H9 (cell line): ENCODE results near the gene RERE. TPM values are rescaled to one million over a fixed set of nuclear protein-coding genes. Genes with fewer than 3 reads are reported as not detected.
A peak's percentile ranks its signal among the peaks of the same experiment; 100 is the strongest.

Experiments used
- DNase-seq: peaks from one replicate; pipeline ENCODE4 v3.0.0-alpha.2; 2017
- H2AFZ ChIP-seq: one replicate; pipeline ENCODE4 v1.6.1; 2013; ENCODE audit warnings: mild to moderate bottlenecking, low read length, control low read depth, moderate library complexity
- H2AK5ac ChIP-seq: 2 replicates; pipeline ENCODE4 v1.6.1; 2013; ENCODE audit warnings: low read length, control low read depth, mixed read lengths; ENCODE audit not compliant: insufficient read length
- H2BK120ac ChIP-seq: one replicate; pipeline ENCODE4 v1.6.1; 2013; ENCODE audit warnings: low read depth, mild to moderate bottlenecking, low read length, control low read depth, inconsistent platforms; ENCODE audit not compliant: poor library complexity, severe bottlenecking
- H2BK12ac ChIP-seq: 2 replicates; pipeline ENCODE4 v1.6.1; 2013; ENCODE audit warnings: low read length, control low read depth, mixed read lengths, low read depth; ENCODE audit not compliant: insufficient read length
- H2BK15ac ChIP-seq: 2 replicates; pipeline ENCODE4 v1.6.1; 2013; ENCODE audit warnings: low read depth, low read length, control low read depth
- H2BK20ac ChIP-seq: one replicate; pipeline ENCODE4 v1.6.1; 2013; ENCODE audit warnings: low read depth, mild to moderate bottlenecking, low read length, control low read depth, inconsistent platforms; ENCODE audit not compliant: poor library complexity, severe bottlenecking
- H2BK5ac ChIP-seq: 2 replicates; pipeline ENCODE4 v1.6.1; 2013; ENCODE audit warnings: low read length, control low read depth, mixed read lengths; ENCODE audit not compliant: insufficient read length
- H3K14ac ChIP-seq: 2 replicates; pipeline ENCODE4 v1.6.1; 2013; ENCODE audit warnings: low read length, control low read depth; ENCODE audit not compliant: insufficient read depth
- H3K18ac ChIP-seq: 2 replicates; pipeline ENCODE4 v1.6.1; 2013; ENCODE audit warnings: low read depth, mild to moderate bottlenecking, mixed read lengths, low read length, control low read depth; ENCODE audit not compliant: insufficient read length
- H3K23ac ChIP-seq: 2 replicates; pipeline ENCODE4 v1.6.1; 2013; ENCODE audit warnings: low read length, control low read depth, mixed read lengths, low read depth; ENCODE audit not compliant: insufficient read length
- H3K23me2 ChIP-seq: 2 replicates; pipeline ENCODE4 v1.6.1; 2013; ENCODE audit warnings: low read depth, mild to moderate bottlenecking, mixed read lengths, low read length, control low read depth; ENCODE audit not compliant: insufficient read length, poor library complexity, severe bottlenecking
- H3K27ac ChIP-seq: 2 replicates; pipeline ENCODE4 v1.5.1; 2013; ENCODE audit warnings: low read length, control low read depth, mixed read lengths, low read depth; ENCODE audit not compliant: insufficient read length
- H3K27me3 ChIP-seq: 2 replicates; pipeline ENCODE4 v1.6.1; 2013; ENCODE audit warnings: low read length, control low read depth, inconsistent platforms; ENCODE audit not compliant: insufficient read depth
- H3K4ac ChIP-seq: 2 replicates; pipeline ENCODE4 v1.6.1; 2013; ENCODE audit warnings: low read depth, mild to moderate bottlenecking, control low read depth, inconsistent platforms, low read length, moderate library complexity
- H3K4me1 ChIP-seq: 2 replicates; pipeline ENCODE4 v1.6.1; 2013; ENCODE audit warnings: low read length, control low read depth, inconsistent platforms; ENCODE audit not compliant: insufficient read depth
- H3K4me2 ChIP-seq: 2 replicates; pipeline ENCODE4 v1.6.1; 2013; ENCODE audit warnings: low read length, control low read depth, mixed read lengths; ENCODE audit not compliant: insufficient read length, insufficient read depth
- H3K56ac ChIP-seq: 2 replicates; pipeline ENCODE4 v1.6.1; 2013; ENCODE audit warnings: low read depth, mild to moderate bottlenecking, mixed read lengths, low read length, control low read depth; ENCODE audit not compliant: insufficient read length
- H3K79me1 ChIP-seq: 2 replicates; pipeline ENCODE4 v1.6.1; 2013; ENCODE audit warnings: low read depth, mild to moderate bottlenecking, moderate library complexity, low read length, control low read depth, inconsistent platforms; ENCODE audit not compliant: insufficient read depth, poor library complexity, severe bottlenecking
- H3K79me2 ChIP-seq: 2 replicates; pipeline ENCODE4 v1.6.1; 2013; ENCODE audit warnings: low read length, control low read depth, inconsistent platforms; ENCODE audit not compliant: insufficient read depth
- H3K9ac ChIP-seq: 2 replicates; pipeline ENCODE4 v1.6.1; 2013; ENCODE audit warnings: low read length, control low read depth, mixed read lengths; ENCODE audit not compliant: insufficient read length; ENCODE audit errors: extremely low read depth
- H3K9me3 ChIP-seq: one replicate; pipeline ENCODE4 v1.6.1; 2013; ENCODE audit warnings: low read depth, low read length, inconsistent platforms; ENCODE audit not compliant: control insufficient read depth
- H3T11ph ChIP-seq: one replicate; pipeline ENCODE4 v1.6.1; 2013; ENCODE audit warnings: mild to moderate bottlenecking, low read length, control low read depth, inconsistent platforms
- H4K20me1 ChIP-seq: one replicate; pipeline ENCODE4 v1.6.1; 2013; ENCODE audit not compliant: control insufficient read depth, insufficient read length, insufficient read depth
- H4K5ac ChIP-seq: 2 replicates; pipeline ENCODE4 v1.6.1; 2013; ENCODE audit warnings: low read depth, mild to moderate bottlenecking, mixed read lengths, low read length, control low read depth; ENCODE audit not compliant: insufficient read length
- H4K8ac ChIP-seq: replicated peaks from 2 replicates; pipeline ENCODE4 v1.6.1; 2013; ENCODE audit warnings: low read length, control low read depth, mixed read lengths, low read depth; ENCODE audit not compliant: insufficient read length
- H4K91ac ChIP-seq: 2 replicates; pipeline ENCODE4 v1.6.1; 2013; ENCODE audit warnings: low read depth, mild to moderate bottlenecking, moderate library complexity, mixed read lengths, low read length, control low read depth; ENCODE audit not compliant: insufficient read length
- H3K27ac Mint-ChIP-seq, 3 experiments: 2 replicates in 2 of 3; 3 replicates in 1 of 3; pipeline ENCODE4 v1.8.0; 2020 to 2021; ENCODE audit warnings: mixed read lengths in 3 of 3, mild to moderate bottlenecking in 1 of 3, moderate library complexity in 1 of 3
- H3K27me3 Mint-ChIP-seq: 2 replicates; pipeline ENCODE4 v1.8.0; 2021; ENCODE audit warnings: low read depth, mild to moderate bottlenecking, moderate library complexity, mixed read lengths
- H3K36me3 Mint-ChIP-seq, 3 experiments: 2 replicates in 2 of 3; 3 replicates in 1 of 3; pipeline ENCODE4 v1.8.0; 2020 to 2021; ENCODE audit warnings: low read depth in 3 of 3, mixed read lengths in 3 of 3; ENCODE audit not compliant: insufficient read depth in 1 of 3
- H3K4me1 Mint-ChIP-seq, 2 experiments: 2 replicates each; pipeline ENCODE4 v1.8.0; 2020; ENCODE audit warnings: mixed read lengths in 2 of 2
- H3K4me3 Mint-ChIP-seq, 2 experiments: 2 replicates in 1 of 2; 3 replicates in 1 of 2; pipeline ENCODE4 v1.8.0; 2020 to 2021; ENCODE audit warnings: mild to moderate bottlenecking in 2 of 2, mixed read lengths in 2 of 2, moderate library complexity in 1 of 2
- H3K9me3 Mint-ChIP-seq, 2 experiments: 2 replicates in 1 of 2; 3 replicates in 1 of 2; pipeline ENCODE4 v1.8.0; 2020; ENCODE audit warnings: mild to moderate bottlenecking in 2 of 2, mixed read lengths in 2 of 2, moderate library complexity in 1 of 2
- CTCF ChIP-seq: fragments of 200-600 bp; sonication (generic); conservative IDR thresholded peaks from 3 replicates; pipeline ENCODE4 v1.8.0; 2021; ENCODE audit warnings: antibody characterized with exemption, mild to moderate bottlenecking
- WGBS: extraction: QIAGEN DNeasy Blood & Tissue Kit; methylation state at CpG from one replicate; pipeline ENCODE4 v1.1.7; 2013; ENCODE audit warnings: missing lambda C conversion rate, low lambda C conversion rate, mixed read lengths; ENCODE audit not compliant: insufficient read length; ENCODE audit errors: extremely low coverage; 5-methylcytosine and 5-hydroxymethylcytosine counted together
- total RNA-seq: library from RNA; stranded (reverse); gene quantifications from 2 replicates; pipeline ENCODE4 v1.2.1, GENCODE V29; 2021

Gene RERE
- total RNA-seq, 1 experiment from 2014 or later, result 103 TPM

GRCh38 chr1:8603220-8603616 lies 214.2 kb downstream of the RERE start:
- no peak overlapping the region for H2BK5ac ChIP-seq
- no peak overlapping the region for H4K5ac ChIP-seq
- Mint-ChIP-seq H3K27me3 (no peaks in the 10 kb centered on the region), H3K4me3 (no peak overlapping the region), H3K4me1 (peaks cover 37 to 44% of the 10 kb centered on the region in 2 experiments), H3K9me3 (no peaks in the 10 kb centered on the region; a peak in 1 of 5 replicates), H3K36me3 (peaks cover 8 to 12% (median 8%) of the 10 kb centered on the region in 3 experiments; a peak in 5 of 7 replicates), H3K27ac (0 out of 7 replicates have a peak overlapping the region, but pooled peaks of 1 of the 3 experiments have one; percentile 61)
- H3T11ph ChIP-seq, result no peak overlapping the region
- no peaks in the 10 kb centered on the region for H3K79me1 ChIP-seq
- no peaks in the 10 kb centered on the region for H3K27me3 ChIP-seq
- no peak for DNase-seq
- H3K23me2 ChIP-seq, result no peaks in the 10 kb centered on the region
- H2AFZ ChIP-seq, result no peak overlapping the region
- TF ChIP-seq CTCF, result no peak
- no peak overlapping the region for H3K18ac ChIP-seq
- no peak overlapping the region for H3K56ac ChIP-seq
- no peak overlapping the region for H2BK20ac ChIP-seq
- no peak overlapping the region for H3K4me2 ChIP-seq
- no peaks in the 10 kb centered on the region for H4K20me1 ChIP-seq
- H3K79me2 ChIP-seq, result peaks cover 9% of the 10 kb centered on the region; the same call in 1 of the 2 replicates
- H3K4ac ChIP-seq, result no peak overlapping the region
- no peaks in the 10 kb centered on the region for H3K9me3 ChIP-seq
- no peak overlapping the region for H3K14ac ChIP-seq
- H2BK12ac ChIP-seq, result no peak overlapping the region
- H3K27ac ChIP-seq, result no peak overlapping the region
- H3K23ac ChIP-seq, result no peak overlapping the region
- H2BK120ac ChIP-seq, result no peak overlapping the region
- no peak overlapping the region for H4K91ac ChIP-seq
- H3K4me1 ChIP-seq, result 0 out of 2 replicates have a peak, but pooled peaks cover 2% of the 10 kb centered on the region
- H4K8ac ChIP-seq, result no peak overlapping the region
- H2BK15ac ChIP-seq, result no peak overlapping the region
- H2AK5ac ChIP-seq, result no peak overlapping the region
- no CpG with 5 or more reads among the region's 4 CpGs for WGBS
- H3K9ac ChIP-seq, result no peak overlapping the region
